Measurements from ENCODE around the gene SGMS1.
"Not testable (repeated sequence)": the region's sequence is repeated elsewhere in the genome, so short reads cannot be mapped to it uniquely, and the experiment has no call there.

SGMS1 gene

DNA sequence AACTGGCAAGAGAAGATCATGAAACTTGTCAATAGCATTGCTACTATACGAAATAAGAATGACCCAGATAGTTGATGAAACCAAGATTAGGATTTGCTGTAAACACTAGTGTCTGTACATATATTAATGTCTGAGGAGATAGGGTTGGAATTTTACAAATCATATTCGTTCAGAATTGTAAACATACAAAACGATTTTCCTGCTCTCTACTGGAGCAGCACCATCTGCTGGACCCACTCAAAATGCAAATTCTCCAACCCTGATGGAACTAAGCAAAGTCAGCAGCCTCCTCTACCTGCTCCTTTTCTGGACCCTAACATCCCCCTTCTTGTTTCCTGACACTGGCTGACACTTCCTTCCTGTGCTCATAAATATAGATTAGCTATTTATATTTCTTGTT lies 29.4 kb upstream of the SGMS1 start:
- no peak overlapping the region for H3K4me3 ChIP-seq (ENCODE audit: low read depth, low read length)
- TF ChIP-seq, protein P1, sequence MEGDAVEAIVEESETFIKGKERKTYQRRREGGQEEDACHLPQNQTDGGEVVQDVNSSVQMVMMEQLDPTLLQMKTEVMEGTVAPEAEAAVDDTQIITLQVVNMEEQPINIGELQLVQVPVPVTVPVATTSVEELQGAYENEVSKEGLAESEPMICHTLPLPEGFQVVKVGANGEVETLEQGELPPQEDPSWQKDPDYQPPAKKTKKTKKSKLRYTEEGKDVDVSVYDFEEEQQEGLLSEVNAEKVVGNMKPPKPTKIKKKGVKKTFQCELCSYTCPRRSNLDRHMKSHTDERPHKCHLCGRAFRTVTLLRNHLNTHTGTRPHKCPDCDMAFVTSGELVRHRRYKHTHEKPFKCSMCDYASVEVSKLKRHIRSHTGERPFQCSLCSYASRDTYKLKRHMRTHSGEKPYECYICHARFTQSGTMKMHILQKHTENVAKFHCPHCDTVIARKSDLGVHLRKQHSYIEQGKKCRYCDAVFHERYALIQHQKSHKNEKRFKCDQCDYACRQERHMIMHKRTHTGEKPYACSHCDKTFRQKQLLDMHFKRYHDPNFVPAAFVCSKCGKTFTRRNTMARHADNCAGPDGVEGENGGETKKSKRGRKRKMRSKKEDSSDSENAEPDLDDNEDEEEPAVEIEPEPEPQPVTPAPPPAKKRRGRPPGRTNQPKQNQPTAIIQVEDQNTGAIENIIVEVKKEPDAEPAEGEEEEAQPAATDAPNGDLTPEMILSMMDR (IDR thresholded peaks at IDR 0.05; ENCODE audit: low read depth, low read length), result peak; percentile 29; the same call in 1 of the 2 replicates

DNA sequence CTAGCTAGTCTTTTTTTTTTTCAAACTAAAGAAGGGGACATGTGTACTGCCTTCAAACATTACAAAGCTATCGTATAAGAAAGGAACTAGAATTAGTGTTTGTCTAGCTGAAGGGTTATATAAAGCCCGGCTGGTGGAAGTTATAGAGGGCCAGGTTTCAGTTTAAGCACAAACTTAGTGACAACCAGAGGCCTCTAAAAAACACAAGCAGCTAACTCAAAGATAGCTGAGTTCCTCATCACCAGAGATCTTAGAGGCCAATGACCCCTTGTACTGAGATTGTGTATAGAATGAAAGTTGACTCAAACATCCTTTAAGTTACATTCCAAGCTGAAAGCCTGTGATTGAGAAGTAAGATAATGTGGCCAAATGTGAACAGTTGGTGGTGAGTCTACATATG lies 28.1 kb upstream of the SGMS1 start:
- no peak overlapping the region for H3K4me3 ChIP-seq (ENCODE audit: low read depth, low read length)
- TF ChIP-seq, protein P1 (IDR thresholded peaks at IDR 0.05; ENCODE audit: low read depth, low read length), result no peak

DNA sequence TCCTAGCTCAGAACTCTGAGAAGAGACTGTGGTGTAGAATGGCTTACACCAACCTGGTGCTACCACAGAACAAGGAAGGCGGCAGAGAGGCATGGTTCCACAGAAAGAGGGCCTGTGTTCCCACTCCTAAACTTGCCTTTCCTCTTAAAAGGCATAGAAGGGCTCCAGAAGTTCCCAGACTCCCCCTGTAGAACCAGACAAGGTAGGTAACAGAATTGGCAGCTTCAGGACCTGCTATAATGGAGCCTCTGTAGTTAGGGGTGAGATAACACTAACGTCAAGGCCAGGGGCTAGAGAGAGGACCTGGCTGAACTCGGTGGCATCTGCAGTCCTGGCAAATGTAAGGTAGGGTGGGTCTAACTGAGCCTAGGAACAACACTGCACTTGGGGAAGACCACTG lies 26.7 kb upstream of the SGMS1 start:
- TF ChIP-seq, protein P1 (IDR thresholded peaks at IDR 0.05; ENCODE audit: low read depth, low read length), result no peak
- no peak overlapping the region for H3K4me3 ChIP-seq (ENCODE audit: low read depth, low read length)

DNA sequence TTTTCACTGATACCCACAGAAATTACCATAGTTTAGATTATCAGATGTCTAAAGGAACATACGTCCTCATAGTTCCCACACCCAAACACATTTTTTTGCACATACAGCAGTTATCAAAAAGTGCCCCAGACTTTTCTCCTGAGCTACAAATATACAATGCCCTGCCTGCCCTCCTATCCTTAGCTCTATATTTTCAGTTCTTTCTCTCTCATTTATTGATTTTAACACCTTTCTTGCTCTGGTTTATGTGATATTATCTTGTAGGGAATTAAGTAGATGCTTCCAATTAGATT lies 25.1 kb upstream of the SGMS1 start:
- no peak overlapping the region for H3K4me3 ChIP-seq (ENCODE audit: low read depth, low read length)
- TF ChIP-seq, protein P1 (IDR thresholded peaks at IDR 0.05; ENCODE audit: low read depth, low read length), result no peak

DNA sequence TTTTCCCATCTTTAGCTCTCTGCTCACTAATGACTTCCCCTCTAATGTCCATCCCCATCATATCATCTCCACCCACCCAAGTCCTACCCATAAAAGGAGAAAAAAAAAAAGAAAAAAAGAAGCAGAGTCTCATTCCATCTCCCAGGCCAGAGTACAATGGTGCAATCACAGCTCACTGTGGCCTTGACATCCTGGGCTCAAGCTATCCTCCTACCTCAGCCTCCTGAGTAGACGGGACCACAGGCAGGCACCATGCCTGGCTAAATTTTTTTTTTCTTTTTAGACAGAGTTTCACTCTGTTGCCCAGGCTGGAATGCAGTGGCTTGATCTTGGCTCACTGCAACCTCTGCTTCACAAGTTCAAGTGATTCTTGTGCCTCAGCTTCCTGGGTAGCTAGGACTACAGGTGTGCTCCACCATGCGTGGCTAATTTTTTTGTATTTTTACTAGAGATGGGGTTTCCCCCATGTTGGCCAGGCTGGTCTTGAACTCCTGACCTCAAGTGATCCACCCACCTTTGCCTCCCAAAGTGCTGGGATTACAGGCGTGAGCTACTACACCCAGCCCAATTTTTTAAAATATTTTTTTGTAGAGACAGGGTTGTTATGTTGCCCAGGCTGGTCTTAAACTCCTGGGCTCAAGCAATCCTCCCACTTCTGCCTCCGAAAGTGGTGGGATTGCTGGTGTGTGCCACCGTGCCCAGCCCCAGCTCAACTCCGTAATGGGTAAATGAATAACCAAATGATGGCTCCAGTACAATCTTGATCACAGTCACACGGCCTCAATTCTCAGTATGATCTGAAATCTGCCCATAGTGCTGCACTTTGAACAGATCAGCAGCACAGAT lies 24.6 kb upstream of the SGMS1 start:
- TF ChIP-seq, protein P1 (IDR thresholded peaks at IDR 0.05; ENCODE audit: low read depth, low read length), result no peak
- no peak overlapping the region for H3K4me3 ChIP-seq (ENCODE audit: low read depth, low read length)

DNA sequence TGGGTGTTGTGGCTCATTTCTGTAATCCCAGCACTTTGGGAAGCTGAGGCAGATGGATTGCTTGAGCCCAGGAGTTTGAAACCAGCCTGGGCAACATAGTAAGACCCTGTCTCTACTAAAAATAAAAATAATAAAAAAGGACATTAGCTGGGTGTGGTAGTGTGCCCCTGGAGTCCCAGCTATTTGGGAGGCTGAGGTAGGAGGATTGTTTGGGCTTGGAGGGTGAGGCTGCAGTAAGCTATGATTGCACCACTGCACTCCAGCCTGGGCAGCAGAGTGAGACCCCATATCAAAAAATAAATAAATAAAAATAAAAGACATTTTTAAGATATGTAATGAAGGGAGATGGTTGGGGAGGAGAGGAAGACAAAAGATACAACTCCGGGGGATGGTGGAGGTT lies 23.6 kb upstream of the SGMS1 start:
- not testable (repeated sequence) for H3K4me3 ChIP-seq (ENCODE audit: low read depth, low read length)

DNA sequence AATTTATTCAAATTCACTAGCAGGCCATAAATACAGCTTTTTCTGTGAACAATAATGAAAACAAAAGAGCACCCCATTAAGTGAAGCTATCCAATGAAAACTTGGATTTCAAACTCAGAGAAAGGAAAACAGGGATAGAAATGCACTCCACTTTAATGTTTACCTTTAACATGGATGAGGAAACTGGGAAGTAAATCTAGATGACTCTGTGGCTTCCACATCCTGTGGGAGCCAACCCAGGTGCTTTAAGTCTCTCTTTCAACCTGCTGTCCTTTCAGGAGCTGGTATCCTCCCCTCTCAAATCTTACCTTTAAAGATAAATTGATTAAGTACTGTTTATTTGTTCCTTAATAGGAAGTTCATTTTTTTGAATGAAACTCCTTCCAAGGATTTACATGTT lies 21.5 kb upstream of the SGMS1 start:
- no peak overlapping the region for H3K4me3 ChIP-seq (ENCODE audit: low read depth, low read length)
- TF ChIP-seq, protein P1 (IDR thresholded peaks at IDR 0.05; ENCODE audit: low read depth, low read length), result no peak

DNA sequence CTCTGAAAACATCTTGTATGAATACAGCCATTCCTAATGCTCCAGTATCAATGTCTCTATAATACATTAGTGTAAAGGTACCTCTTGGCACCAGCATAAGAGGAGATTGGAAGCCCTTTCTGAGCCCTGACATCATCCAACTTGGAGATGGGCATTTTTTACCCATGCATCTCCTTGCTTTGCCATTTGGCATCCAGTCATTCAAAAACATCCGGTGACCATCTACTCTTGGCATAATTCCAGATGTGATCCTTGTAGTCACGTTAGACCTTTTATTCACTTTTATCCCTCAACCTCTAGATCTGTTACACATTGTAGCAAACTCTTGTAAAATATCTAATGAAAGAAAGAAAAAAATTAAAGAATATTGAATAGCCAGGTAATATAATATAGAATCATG lies 17.9 kb upstream of the SGMS1 start:
- TF ChIP-seq, protein P1 (IDR thresholded peaks at IDR 0.05; ENCODE audit: low read depth, low read length), result no peak
- no peak overlapping the region for H3K4me3 ChIP-seq (ENCODE audit: low read depth, low read length)
